HepG2 (cell line): ENCODE data around the gene THSD4. TPM values are rescaled to one million over a fixed set of nuclear protein-coding genes. Genes with fewer than 3 reads are reported as not detected.

Source experiments
- ATF3 ChIP-seq: sonication (generic); formaldehyde crosslinking; IDR thresholded peaks from 2 replicates; pipeline ENCODE4 v1.4.0; 2020; ENCODE audit warnings: missing genetic modification reagents
- EHMT2 ChIP-seq: fragments of 200-600 bp; sonication (generic); IDR thresholded peaks from 2 replicates; pipeline ENCODE4 v1.7.0; 2017; ENCODE audit warnings: antibody characterized with exemption, low read depth, low read length, borderline replicate concordance
- JUND ChIP-seq: sonication (generic); formaldehyde crosslinking; IDR thresholded peaks from 2 replicates; pipeline ENCODE4 v1.8.0; 2022; ENCODE audit warnings: mild to moderate bottlenecking, missing genetic modification reagents
- KLF12 ChIP-seq: sonication (generic); formaldehyde crosslinking; IDR thresholded peaks from 2 replicates; pipeline ENCODE4 v1.4.0; 2020; ENCODE audit warnings: missing genetic modification reagents, borderline replicate concordance
- MBNL3 ChIP-seq: fragments of 250-450 bp; sonication (Bioruptor Pico); conservative IDR thresholded peaks from 2 replicates; pipeline ENCODE4 v1.8.0; 2022; ENCODE audit warnings: mild to moderate bottlenecking, inconsistent platforms
- MIER2 ChIP-seq: IDR thresholded peaks from 2 replicates; pipeline ENCODE4 v1.6.1; 2016; ENCODE audit warnings: missing biosample characterization, missing genetic modification reagents
- NCOR1 ChIP-seq: fragments of 200-600 bp; sonication (generic); IDR thresholded peaks from 2 replicates; pipeline ENCODE4 v1.7.0; 2017; ENCODE audit warnings: antibody characterized with exemption, low read length, borderline replicate concordance
- NFIC ChIP-seq: IDR thresholded peaks from 2 replicates; pipeline ENCODE4 v1.6.1; 2012; ENCODE audit warnings: mild to moderate bottlenecking, low read length, inconsistent platforms
- RNF2 ChIP-seq: fragments of 450-650 bp; conservative IDR thresholded peaks from 2 replicates; pipeline ENCODE4 v1.6.1; 2016; ENCODE audit warnings: low read depth
- ZBED4 ChIP-seq: sonication (generic); formaldehyde crosslinking; IDR thresholded peaks from 2 replicates; pipeline ENCODE4 v1.4.0; 2020; ENCODE audit warnings: missing genetic modification reagents, borderline replicate concordance
- ZFP36L2 ChIP-seq: sonication (generic); formaldehyde crosslinking; IDR thresholded peaks from 2 replicates; pipeline ENCODE4 v1.4.0; 2020; ENCODE audit warnings: missing genetic modification reagents
- ZFP90 ChIP-seq: sonication (generic); formaldehyde crosslinking; IDR thresholded peaks from 2 replicates; pipeline ENCODE4 v1.8.0; 2022; ENCODE audit warnings: missing genetic modification reagents, mild to moderate bottlenecking, inconsistent platforms, borderline replicate concordance
- ZNF556 ChIP-seq: sonication (generic); formaldehyde crosslinking; IDR thresholded peaks from 2 replicates; pipeline ENCODE4 v1.4.0; 2020; ENCODE audit warnings: mild to moderate bottlenecking, missing genetic modification reagents, borderline replicate concordance
- ZSCAN30 ChIP-seq: sonication (generic); formaldehyde crosslinking; IDR thresholded peaks from 2 replicates; pipeline ENCODE4 v1.5.0; 2020; ENCODE audit warnings: mild to moderate bottlenecking, missing genetic modification reagents
- polyA plus RNA-seq, 8 experiments: library from polyadenylated mRNA; depleted of rRNA in 3 of 8; stranded (reverse) in 7 of 8; unstranded in 1 of 8; fragments of >200 nt; fragmentation: Illumina TruSeq in 4 of 8; extraction: Trizol in 4 of 8; gene quantifications; 2 replicates each; pipeline versions ENCODE4 v1.2.1 to v1.2.3, GENCODE V29; 2011 to 2016; ENCODE audit warnings: low read depth in 4 of 8, missing spikeins in 1 of 8, mixed read lengths in 1 of 8; ENCODE audit not compliant: insufficient read depth in 1 of 8
- total RNA-seq, 5 experiments: library from RNA; depleted of rRNA; stranded (reverse); fragments of >200 nt; fragmentation: Illumina TruSeq; extraction: Trizol; gene quantifications; 2 replicates each; pipeline ENCODE4 v1.2.3, GENCODE V29; 2016; ENCODE audit warnings: low read depth in 1 of 5
- TF ChIP-seq, protein P1 (sequence below): sonication (generic); formaldehyde crosslinking; IDR thresholded peaks from 2 replicates; pipeline ENCODE4 v1.5.0; 2020; ENCODE audit warnings: missing genetic modification reagents

Gene THSD4
- total and polyA plus RNA-seq, 2 of the 13 experiments (the other 11 are each of a cell fraction or from before 2014, with no cell fraction given): 0.07 to 0.21 TPM

- no peak for TF ChIP-seq ZBED4 (CRISPR knock-in tag)
- TF ChIP-seq MBNL3 (CRISPR knock-in tag): no peak
- TF ChIP-seq, protein P1, sequence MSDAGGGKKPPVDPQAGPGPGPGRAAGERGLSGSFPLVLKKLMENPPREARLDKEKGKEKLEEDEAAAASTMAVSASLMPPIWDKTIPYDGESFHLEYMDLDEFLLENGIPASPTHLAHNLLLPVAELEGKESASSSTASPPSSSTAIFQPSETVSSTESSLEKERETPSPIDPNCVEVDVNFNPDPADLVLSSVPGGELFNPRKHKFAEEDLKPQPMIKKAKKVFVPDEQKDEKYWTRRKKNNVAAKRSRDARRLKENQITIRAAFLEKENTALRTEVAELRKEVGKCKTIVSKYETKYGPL: no peak
- no peak for TF ChIP-seq ZNF556
- TF ChIP-seq ATF3 (CRISPR knock-in tag): peak; percentile 63; the same call in 1 of the 2 replicates
- 0 out of 2 replicates have a peak, but pooled peaks have one; percentile 68 for TF ChIP-seq NFIC
- peak; percentile 68 for TF ChIP-seq JUND (CRISPR knock-in tag)
- TF ChIP-seq ZFP90 (CRISPR knock-in tag): no peak
- TF ChIP-seq ZSCAN30 (CRISPR knock-in tag): no peak
- TF ChIP-seq NCOR1: no peak
- TF ChIP-seq KLF12 (CRISPR knock-in tag): no peak
- TF ChIP-seq EHMT2: no peak
- no peak for TF ChIP-seq ZFP36L2 (CRISPR knock-in tag)
- no peak for TF ChIP-seq MIER2 (CRISPR knock-in tag)
- TF ChIP-seq RNF2: no peak
Measured at GRCh38 chr15:71747128-71748083, 632.1 kb downstream of the THSD4 start (continued).
